GM03348 (cell line): ENCODE measurements around the gene IFIT1B.
"Not testable (repeated sequence)": the region's sequence is repeated elsewhere in the genome, so short reads cannot be mapped to it uniquely, and the experiment has no call there.

Experiments used
- DNase-seq: peaks from one replicate; pipeline ENCODE4 v3.0.0; 2012; ENCODE audit warnings: low spot score

IFIT1B gene

DNA sequence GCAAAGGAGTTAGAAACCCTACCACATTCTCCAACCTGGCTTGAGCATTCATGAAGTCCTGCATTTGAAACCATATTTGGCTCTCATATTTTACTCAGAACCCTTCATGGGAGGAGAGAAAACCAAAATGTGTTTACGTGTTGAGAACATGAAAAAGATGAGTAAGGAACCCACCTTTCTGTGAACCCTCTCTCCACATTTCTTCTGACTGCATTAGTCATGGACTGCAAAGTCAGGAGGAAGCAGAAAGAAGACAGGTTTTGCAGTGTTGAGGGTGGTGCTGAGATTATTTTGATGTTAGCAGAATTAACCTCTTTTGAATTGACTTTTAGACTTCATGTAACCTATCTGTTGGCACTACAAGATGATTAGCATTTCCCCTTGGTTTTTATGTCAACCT, 4.9 kb downstream of the IFIT1B start:
- no peak for DNase-seq

GRCh38 chr10:89384474-89385340, 6.9 kb downstream of the IFIT1B start:
- peak; percentile 27 for DNase-seq

DNA sequence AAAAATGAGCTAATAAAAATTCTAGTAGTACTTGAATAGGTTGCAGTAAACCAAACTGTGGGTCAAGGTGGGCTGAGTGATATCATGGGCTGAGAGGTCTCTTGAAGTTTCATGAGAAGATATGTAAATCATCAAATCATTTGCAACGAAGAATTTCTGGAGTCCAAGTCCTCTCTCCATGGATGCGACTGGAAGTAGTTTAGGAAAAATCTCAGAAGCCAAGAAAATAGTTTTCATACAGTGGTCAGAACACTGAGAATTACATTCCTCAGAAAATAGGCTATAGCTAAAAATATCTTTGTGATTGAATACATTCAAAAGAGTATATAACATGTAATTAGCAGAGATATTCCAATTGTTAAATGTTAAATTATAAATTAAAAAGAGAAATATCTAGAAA, 10.9 kb downstream of the IFIT1B start:
- DNase-seq, result peak; percentile 5

DNA sequence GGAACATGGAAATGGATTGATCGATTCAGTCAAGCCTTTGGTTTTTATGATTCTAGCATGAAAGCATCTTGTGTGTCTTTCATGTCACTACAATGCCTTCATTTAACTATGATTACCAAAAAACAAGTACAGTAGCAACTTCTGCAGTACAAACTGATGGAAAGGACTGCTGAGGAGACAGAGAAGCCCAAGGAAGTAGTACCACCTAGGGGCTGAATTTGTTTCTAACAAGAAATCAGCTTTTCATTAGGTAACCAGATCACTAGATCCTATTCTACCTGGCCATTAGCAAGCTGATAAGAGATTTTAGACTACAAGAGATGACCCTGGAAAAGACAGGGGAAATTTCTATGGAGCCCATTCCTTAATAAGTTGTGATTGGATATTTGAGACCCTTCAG, 11.4 kb downstream of the IFIT1B start:
- peak; percentile 53 for DNase-seq

DNA sequence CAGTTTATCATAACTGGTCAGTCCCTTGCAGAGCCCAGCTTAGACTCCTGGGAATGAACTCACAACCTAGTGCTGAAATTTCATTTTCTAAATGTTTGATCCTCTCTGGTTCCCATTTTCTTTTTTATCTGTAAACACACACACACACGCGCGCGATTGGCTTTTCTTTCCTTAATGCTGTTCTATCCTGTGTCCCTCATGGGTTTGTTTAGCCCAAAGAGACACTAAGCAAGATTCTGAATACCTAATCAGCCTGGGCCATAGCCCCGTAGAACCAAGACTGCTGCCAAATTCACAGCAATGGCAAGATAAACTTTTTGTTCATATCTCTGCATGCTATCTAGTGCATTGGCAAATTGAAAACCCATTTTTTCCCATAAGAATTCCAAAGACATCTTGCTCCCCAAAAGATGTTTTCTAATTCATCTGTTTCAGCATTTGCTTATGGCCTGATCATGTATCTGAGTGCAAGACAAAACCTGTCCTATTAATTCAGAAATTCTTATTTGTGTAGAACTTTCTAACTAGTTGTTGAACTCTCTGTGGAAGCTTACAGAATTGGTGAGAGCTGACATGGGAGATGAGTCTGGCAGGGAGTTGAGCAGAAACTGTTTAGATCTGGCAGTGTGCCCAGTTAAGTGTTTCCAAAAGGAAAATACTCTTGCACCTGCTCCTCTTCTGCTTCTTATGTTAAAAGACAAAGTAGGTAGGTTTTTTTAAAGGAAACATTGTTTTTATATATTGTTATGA, 12.8 kb downstream of the IFIT1B start:
- no peak for DNase-seq

- not testable (repeated sequence) for DNase-seq
These were observed 13.3 kb downstream of the IFIT1B start for GRCh38 chr10:89391226-89391576.

- DNase-seq, result peak; percentile 83
These were observed 14.3 kb downstream of the IFIT1B start, which contains the start of gene IFIT1 for GRCh38 chr10:89391907-89392756. Gene IFIT1 (plus strand): TSS chr10:89392623. CDS start chr10:89392713, 90 bp downstream.

- peak; percentile 76 for DNase-seq
These were observed 15.1 kb downstream of the IFIT1B start for GRCh38 chr10:89392974-89393373.

DNA sequence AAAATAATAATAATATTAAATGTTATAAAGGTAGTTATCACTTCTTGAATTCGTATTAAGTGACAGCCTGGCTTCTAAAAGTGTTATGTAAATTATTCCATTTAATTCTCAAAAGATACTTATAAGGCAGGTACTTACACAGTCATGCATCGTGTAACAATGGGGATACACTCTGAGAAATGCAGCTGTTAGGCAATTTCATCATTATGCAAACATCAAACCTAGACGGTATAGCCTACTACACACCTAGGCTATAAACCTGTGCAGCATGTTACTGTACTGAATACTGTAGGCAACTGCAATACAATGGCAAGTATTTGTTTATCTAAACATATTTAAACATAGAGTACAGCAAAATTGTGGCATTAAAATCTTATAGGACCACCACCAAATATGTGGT, 16.0 kb downstream of the IFIT1B start:
- no peak for DNase-seq

GRCh38 chr10:89395141-89395540, 17.3 kb downstream of the IFIT1B start:
- no peak for DNase-seq

- no peak for DNase-seq
These were observed 20.3 kb downstream of the IFIT1B start for GRCh38 chr10:89398003-89398749.

DNA sequence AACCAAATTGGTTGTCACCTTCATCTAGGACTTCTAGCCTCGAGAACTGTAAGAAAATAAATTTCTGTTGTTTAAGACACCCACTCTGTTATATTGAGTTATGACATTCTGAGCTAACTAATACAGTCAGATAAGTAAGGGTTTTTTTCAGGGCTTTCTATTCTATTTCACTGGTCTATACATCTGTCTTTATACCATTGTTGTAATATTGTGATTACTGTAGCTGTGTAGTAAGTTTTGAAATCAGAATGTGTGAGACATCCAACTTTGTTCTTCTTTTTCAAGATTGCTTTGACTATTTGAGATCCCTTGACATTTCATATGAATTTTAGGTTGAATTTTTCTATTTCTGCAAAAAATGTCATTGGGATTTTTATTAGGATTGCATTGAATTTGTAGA, 22.1 kb downstream of the IFIT1B start:
- no peak for DNase-seq

DNA sequence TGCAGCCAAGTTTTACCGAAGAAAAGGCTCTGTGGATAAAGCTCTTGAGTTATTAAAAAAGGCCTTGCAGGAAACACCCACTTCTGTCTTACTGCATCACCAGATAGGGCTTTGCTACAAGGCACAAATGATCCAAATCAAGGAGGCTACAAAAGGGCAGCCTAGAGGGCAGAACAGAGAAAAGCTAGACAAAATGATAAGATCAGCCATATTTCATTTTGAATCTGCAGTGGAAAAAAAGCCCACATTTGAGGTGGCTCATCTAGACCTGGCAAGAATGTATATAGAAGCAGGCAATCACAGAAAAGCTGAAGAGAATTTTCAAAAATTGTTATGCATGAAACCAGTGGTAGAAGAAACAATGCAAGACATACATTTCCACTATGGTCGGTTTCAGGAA, 25.2 kb downstream of the IFIT1B start:
- no peak for DNase-seq

DNA sequence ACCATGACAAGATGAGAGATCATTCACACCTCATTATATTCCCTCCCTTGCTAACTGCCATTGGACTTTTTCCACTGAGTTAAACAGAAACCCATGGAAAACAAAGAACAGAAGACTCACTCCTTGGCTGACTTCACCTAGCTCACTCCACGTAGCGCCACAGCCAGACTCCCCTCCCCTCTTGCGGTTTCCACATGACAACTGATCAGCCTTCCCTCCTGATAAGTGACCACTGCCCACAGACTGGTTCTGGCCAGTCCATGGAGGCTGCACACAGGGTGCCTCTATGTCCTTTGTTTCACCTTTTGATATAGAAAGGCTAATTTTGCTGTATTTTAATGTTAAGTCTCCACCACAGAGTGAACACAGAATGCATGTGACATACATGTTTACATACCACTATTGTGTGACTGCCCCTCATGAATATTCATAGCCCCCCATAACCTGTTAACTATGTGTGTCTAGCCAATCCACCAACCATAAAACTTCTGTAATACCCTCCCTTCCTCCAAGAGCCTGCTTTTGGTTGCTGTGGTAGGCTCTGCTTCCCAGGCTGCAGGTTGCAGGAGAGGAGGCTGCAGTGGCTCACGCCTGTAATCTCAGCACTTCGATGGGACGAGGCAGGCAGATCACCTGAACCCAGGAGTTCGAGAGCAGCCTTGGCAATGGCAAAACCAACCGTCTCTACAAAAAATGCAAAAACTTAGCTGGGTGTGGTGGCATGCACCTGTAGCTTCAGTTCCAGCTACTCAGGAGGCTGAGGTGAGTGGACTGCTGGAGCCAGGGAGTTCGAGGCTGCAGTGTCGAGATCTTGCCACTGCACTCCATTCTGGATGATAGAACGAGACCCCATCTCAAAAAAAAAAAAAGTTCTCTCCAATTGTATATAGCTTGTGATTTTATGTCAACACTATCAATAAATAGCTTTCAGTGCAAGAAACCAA, 26.5 kb downstream of the IFIT1B start:
- no peak for DNase-seq

DNA sequence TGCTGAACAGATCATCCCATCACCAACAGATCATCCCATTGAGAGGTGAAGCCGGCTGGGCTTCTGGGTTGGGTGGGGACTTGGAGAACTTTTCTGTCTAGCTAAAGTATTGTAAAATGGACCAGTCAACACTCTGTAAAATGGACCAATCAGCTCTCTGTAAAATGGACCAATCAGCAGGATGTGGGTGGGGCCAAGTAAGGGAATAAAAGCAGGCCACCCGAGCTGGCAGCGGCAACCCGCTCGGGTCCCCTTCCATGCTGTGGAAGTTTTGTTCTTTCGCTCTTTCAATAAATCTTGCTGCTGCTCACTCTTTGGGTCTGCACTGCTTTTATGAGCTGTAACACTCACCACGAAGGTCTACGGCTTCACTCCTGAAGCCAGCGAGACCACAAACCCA, 28.3 kb downstream of the IFIT1B start:
- DNase-seq, result not testable (repeated sequence)

GRCh38 chr10:89407792-89408191, 29.9 kb downstream of the IFIT1B start:
- not testable (repeated sequence) for DNase-seq

DNA sequence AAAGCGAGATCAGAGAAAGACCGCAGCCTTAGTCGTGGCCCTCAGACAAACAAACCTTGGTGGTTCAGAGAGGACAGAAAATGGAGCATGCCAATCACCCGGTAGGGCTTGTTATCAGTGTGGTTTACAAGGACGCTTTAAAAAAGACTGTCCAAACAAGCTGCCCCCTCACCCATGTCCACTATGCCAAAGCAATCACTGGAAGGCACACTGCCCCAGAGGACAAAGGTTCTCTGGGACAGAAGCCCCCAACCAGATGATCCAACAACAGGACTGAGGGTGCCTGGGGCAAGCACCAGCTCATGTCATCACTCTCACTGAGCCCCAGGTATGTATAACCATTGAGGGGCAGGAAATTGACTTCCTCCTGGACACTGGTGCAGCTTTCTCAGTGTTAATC, 31.4 kb downstream of the IFIT1B start:
- not testable (repeated sequence) for DNase-seq

- DNase-seq, result not testable (repeated sequence)
These were observed 32.7 kb downstream of the IFIT1B start for GRCh38 chr10:89410551-89410950.

DNA sequence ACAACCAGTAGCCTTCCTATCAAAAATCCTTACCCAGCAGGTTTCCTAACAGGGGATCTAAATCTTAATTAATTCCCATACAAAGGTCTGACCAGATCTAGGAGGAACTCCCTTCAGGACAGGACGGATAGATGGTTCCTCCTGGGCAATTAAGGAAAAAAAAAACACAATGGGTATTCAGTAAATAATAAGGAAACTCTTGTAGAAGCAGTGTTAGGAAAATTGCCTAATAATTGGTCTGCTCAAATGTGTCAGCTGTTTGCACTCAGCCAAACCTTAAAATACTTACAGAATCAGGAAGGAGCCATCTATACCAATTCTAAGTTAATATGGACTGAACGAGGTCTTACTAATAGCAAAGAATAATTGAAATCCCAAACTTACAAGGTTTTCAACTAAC, 33.3 kb downstream of the IFIT1B start:
- not testable (repeated sequence) for DNase-seq

GRCh38 chr10:89412276-89412675, 34.4 kb downstream of the IFIT1B start:
- DNase-seq, result not testable (repeated sequence)
